HL-60/S4 treated with phorbol 12-myristate 13-acetate at 8.2 ng/mL for 4 days and 3 days (cell line): ENCODE results near the gene CSTB.

Source experiments
- in situ Hi-C: fragments of 300-500 bp; cut with MboI; formaldehyde crosslinking; loops from 2 replicates; pipeline ENCODE4 v1.15.0; 2022; ENCODE audit warnings: low sequenced_read_pairs

CSTB gene

DNA sequence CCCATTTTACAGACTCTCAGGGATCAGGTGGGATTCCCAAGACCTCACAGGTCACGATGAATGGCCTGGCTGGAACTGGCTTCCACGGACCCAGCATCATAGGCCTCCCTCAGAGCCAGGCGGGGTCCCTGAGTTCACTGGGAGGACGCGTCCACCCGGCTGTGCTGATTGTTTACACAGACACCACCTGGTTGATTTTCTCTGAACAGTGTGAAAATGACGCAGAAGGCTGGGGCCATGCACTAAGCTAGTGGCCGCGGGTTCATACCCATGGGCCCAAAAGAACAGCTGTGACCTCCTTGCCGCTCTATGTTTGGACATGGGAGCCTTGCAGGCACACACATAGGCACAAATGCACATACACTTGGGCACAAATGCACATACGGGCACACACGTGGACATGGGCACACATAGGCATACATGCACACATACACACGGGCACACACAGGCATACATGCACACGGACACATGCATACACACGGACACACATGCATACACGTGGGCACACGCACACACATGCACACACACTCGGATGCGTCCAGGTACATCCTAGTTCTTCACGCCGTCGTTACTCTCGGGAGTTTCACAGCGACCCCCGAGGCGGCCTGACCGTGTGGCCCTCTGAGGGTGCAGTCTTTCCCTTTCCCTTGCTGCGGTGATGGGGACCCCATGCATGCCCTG lies 23.2 kb downstream of the CSTB start:
- in situ Hi-C loops, result no loop called here

GRCh38 chr21:43751955-43752591 lies 24.0 kb downstream of the CSTB start:
- in situ Hi-C loops, result no loop called here

- in situ Hi-C loops, result no loop called here
These were observed 25.6 kb downstream of the CSTB start for GRCh38 chr21:43750339-43751033.

- in situ Hi-C loops, result no loop called here
These were observed 26.4 kb downstream of the CSTB start for GRCh38 chr21:43749651-43750262.

GRCh38 chr21:43748622-43749021 lies 27.5 kb downstream of the CSTB start:
- in situ Hi-C loops, result no loop called here

GRCh38 chr21:43745772-43746517 lies 30.2 kb downstream of the CSTB start:
- in situ Hi-C loops, result no loop called here

GRCh38 chr21:43744725-43745124 lies 31.4 kb downstream of the CSTB start:
- in situ Hi-C loops, result no loop called here

GRCh38 chr21:43743947-43744346 lies 32.2 kb downstream of the CSTB start:
- in situ Hi-C loops, result no loop called here

DNA sequence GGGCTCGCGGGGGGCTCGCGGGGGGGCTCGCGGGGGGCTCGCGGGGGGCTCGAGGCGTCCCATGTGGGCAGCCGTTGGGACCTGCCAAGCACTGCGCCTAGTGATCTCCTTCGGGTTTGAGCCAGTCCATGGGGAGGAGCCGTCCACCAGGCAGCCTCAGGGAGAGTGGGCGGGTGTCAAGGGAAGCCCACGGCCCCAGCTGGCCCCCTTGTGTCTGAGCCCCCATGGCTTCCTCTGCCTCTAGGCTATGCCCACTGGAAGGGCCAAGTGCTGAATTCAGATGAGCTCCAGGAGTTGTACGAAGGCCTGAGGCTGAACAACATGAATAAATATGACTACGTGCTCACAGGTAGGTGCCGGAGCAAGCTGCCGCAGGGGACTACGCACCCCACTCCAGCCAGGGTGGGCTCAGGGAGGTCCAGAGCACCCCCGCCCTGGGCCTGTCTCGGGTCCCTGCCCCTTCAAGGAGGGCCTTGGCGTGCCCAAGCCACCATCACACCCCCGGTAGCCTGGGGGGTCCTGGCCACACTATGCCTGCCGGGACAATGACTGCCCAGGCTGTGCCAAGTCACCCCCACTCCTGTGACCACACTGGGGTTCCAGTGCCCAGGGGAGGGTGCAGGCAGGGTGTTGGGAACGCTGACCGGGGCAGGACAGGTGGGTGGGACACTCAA lies 34.5 kb downstream of the CSTB start:
- in situ Hi-C loops, result no loop called here

DNA sequence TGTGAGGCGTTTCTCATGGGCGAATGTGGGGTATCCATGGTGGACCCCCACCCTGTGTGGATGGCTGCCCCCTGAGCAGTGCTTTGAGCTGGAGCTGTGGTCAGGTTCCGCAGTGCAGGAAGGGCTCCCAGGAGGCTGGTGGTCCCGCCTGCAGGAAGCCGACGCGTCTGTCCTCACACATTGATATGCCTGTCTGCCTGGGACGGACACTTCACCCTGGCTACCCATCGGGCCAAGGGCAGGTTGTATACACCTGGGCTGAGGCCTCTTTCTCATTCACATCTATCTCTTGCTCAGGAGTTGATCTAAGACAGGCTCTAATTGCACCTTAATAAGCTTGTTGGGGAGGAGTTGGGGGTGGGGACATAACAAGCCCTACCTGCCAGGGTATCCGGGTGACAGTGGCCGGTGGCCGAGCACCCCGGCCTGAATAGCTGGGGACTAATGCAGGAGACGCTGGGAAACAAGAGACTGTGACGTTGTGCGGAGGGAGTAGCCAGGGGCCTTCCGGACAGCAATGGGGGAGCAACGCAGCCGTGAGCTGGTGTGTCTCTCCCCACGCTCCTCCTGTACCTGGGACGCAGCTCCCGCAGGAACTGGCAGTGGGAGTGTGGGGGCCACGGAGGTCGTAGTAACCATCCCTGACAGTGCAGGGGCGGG lies 35.5 kb downstream of the CSTB start:
- in situ Hi-C loops, result no loop called here

DNA sequence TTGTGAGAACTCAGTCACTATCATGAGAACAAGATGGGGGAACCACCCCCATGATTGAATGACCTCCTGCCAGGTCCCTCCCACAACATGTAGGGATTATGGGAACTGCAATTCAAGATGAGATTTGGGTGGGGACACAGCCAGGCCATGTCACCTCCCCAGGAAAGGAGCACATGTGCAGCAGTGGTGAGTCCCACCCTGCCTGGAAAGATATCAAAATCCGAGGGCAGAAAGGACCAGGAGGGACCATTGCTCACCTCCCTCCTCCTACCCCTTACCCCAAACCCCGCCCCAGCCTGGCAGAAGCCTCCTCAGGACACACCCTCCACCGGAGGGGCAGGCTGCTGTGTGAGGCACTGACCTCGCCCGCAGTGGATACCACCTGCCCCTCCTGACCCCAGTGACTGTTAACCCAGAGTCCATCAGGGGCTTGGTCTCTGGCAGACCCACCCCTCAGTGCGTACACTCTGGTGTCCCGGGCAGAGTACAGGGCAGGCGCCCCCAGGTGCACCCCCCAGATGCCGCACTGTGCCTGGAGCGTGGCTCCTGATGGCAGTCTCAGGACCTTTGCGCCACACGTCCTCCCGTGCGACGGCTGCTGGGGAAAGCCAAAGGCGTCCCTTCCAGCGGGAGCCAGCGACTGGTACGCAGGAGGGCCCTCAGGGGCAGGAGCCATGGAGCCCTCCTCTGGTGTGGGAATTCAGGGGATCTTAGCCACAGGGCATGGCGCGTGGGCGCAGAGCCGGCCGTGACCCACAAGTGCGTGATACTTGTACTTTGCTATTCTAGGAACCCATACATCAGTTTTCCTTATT lies 36.3 kb downstream of the CSTB start:
- in situ Hi-C loops, result no loop called here

DNA sequence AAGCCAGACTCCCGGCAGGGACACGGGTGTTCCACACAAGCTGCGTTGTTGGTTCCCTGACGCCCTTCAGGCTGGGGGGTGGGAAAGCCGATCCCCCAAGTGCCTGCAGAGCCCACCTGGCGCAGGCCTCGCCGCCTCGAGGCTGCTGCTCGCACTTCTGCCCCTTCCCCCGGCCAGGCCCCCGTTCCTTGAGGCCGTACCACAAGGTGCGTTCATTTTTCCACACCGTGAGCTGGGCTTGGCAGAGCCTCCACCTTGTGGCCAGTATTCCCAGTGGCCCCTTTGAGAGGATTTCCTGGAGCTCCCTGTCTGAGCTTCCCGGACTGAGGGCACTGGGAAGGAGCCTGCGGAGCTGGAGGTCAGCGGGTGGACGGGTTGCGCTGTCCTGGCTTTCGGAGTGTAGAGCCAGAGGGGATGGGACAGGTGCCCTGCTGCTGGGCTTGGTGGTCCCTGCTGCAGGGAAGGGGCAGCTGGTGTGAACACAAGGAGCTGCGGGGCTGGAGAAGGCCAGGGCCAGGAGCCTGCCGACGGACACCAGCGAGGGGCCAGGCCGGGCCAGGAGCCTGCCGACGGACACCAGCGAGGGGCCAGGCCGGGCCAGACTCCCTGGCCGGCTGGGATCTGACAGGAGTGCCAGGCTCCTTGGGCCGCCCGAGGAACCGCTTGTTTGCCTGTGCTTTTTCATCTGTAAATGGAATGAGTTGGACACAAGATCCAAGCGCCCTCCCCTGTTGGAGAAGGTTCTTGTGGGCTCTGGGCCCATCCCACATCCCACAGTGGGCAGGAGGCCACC lies 38.8 kb downstream of the CSTB start:
- in situ Hi-C loops, result no loop called here

DNA sequence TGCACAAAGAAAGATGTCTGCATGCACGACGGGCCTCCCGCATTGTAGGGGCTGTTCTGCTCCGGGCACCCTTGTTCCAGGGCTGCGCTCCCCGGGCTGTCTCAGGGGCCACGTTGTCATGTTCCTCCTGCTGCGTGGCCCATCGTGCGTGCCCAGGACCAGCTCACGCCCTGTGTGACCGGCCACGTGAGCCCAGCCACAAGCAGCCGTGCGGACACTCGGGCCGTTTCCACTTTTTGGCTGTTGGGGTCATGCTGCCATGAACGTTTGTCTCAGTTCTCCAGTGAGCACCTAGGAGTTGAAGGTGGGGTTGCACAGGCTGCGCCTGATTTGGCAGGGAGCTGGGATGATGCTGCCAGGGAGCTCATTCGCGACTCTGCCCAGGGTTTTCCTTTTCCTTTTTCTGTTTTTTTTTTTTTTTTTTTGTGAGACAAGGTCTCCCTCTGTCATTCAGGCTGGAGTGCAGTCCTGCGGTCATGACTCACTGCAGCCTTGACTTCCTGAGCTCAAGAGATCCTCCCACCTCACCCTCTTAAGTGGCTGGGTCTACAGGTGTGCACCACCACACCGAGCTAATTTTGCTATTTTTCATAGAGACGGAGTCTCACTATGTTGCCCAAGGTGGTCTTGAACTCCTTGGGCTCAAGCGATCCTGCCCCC lies 39.8 kb downstream of the CSTB start:
- in situ Hi-C loops, result no loop called here

GRCh38 chr21:43735236-43736091 lies 40.6 kb downstream of the CSTB start:
- in situ Hi-C loops, result no loop called here

DNA sequence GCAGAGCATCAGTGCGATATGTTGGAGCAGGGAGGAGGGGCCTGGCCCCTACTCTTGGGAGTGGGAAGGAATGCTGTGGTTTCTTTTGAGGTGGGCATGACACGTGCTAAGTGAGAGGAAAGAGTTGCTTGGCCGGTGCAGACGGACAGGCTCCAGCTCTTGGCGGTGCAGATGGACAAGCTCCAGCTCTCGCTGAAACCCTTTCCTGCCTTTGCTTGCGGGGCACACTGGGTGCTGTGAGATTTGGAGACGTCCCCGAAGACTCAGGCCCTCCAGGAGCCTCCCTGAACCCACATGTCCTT lies 41.2 kb downstream of the CSTB start:
- in situ Hi-C loops, result no loop called here

GRCh38 chr21:43734131-43734927 lies 41.8 kb downstream of the CSTB start:
- in situ Hi-C loops, result no loop called here
